Activated T-helper 17 cell treated with anti-CD3 and anti-CD28 coated beads, Interleukin-2, amount 50 U/mL, for 72 hours (primary cell): ENCODE measurements around the gene ID2. TPM values are rescaled to one million over a fixed set of nuclear protein-coding genes. Genes with fewer than 3 reads are reported as not detected.
A peak's percentile ranks its signal among the peaks of the same experiment; 100 is the strongest.
"Not testable (repeated sequence)": the region's sequence is repeated elsewhere in the genome, so short reads cannot be mapped to it uniquely, and the experiment has no call there.

Experiments
- ATAC-seq: fragments of 150-1000 bp; cut with Tn5 transposase; replicated peaks from 2 replicates; pipeline ENCODE4 v1.10.0; 2021; ENCODE audit warnings: mild to moderate bottlenecking, moderate library complexity
- H3K27ac Mint-ChIP-seq: one replicate; pipeline ENCODE4 v1.8.0; 2022; ENCODE audit warnings: mixed read lengths
- H3K27me3 Mint-ChIP-seq: one replicate; pipeline ENCODE4 v1.8.0; 2022; ENCODE audit warnings: mixed read lengths
- H3K36me3 Mint-ChIP-seq: one replicate; pipeline ENCODE4 v1.8.0; 2022; ENCODE audit warnings: low read depth, mild to moderate bottlenecking, mixed read lengths
- H3K4me1 Mint-ChIP-seq: one replicate; pipeline ENCODE4 v1.8.0; 2022; ENCODE audit warnings: mixed read lengths
- H3K4me3 Mint-ChIP-seq: one replicate; pipeline ENCODE4 v1.8.0; 2022; ENCODE audit warnings: mild to moderate bottlenecking, mixed read lengths
- H3K9me3 Mint-ChIP-seq: one replicate; pipeline ENCODE4 v1.8.0; 2022; ENCODE audit warnings: mixed read lengths
- total RNA-seq, 2 donors: library from RNA; stranded (reverse); gene quantifications; one replicate each; pipeline ENCODE4 v1.2.3, GENCODE V29; 2022

The ID2 gene
- total RNA-seq, 2 donors from 2014 or later, result 85.6 to 425 TPM

DNA sequence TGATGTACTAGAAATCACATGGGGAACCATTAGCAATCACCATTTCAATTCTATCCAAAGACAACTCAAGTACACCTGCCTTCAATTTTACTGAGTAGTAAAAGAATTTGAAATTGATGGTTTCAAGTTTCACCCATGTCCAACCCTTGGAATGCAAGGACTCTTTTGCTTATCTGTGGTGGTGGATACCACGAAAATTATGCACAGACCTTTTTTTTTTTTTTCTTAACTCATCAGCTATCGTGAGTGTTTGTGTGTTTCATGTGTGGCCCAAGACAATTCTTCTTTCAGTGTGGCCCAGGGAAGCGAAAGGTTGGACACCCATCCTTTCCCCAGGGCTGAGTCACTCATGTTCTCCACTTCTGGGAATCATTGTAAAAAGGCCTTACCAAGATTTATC lies 23.1 kb downstream of the ID2 start:
- H3K36me3 Mint-ChIP-seq, result no peaks in the 10 kb centered on the region
- peaks cover 3% of the 10 kb centered on the region for H3K9me3 Mint-ChIP-seq

DNA sequence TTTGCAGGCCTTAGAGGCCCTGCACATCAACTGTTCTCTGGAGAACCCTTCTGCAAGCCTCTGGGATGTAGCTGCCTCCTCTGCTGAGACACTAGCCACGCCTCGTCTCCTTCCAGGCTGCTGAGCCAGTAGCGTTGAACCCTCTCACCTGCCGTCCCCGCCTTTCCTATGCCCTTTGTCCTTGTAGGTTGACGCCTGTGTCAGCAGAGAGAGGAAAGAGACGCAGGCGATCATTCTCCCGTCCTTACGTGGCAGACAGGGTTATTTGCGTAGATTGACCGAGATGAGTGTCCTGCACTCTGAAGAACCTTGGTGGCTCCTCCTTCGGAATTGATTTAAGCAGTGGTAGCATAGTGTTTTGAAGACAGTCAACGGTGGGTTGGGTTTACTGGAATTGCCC lies 27.8 kb downstream of the ID2 start:
- H3K27ac Mint-ChIP-seq, result no peak overlapping the region
- peaks cover 3% of the 10 kb centered on the region for H3K9me3 Mint-ChIP-seq
- no peaks in the 10 kb centered on the region for H3K36me3 Mint-ChIP-seq
- no peak overlapping the region for H3K4me3 Mint-ChIP-seq
- no peak for ATAC-seq
- no peaks in the 10 kb centered on the region for H3K4me1 Mint-ChIP-seq
- peaks cover 2% of the 10 kb centered on the region for H3K27me3 Mint-ChIP-seq

More for the DNA sequence above, 23.1 kb downstream of the ID2 start:
- Mint-ChIP-seq H3K4me3 (no peak overlapping the region), H3K27me3 (no peaks in the 10 kb centered on the region), H3K27ac (no peak overlapping the region), H3K4me1 (no peaks in the 10 kb centered on the region)
- ATAC-seq, result no peak

DNA sequence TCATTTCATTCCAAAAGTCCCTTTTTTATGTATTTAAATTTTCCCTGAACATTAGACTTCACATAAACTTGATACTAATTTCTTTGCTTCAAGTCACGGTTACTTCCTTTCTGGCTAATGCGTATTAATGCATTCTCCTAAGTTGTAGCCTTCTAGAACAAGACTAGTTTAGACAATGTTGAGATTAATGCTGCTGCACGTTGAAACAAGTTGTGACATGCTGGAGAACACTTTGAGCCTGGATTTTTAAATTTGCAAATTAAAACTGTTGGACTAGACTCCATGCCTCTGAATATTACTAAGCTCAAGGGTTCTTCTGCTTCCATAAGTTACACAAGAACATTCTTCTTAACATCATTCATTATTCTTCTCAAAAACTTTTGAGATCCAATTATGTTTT lies 29.1 kb downstream of the ID2 start:
- H3K4me3 Mint-ChIP-seq, result no peak overlapping the region

DNA sequence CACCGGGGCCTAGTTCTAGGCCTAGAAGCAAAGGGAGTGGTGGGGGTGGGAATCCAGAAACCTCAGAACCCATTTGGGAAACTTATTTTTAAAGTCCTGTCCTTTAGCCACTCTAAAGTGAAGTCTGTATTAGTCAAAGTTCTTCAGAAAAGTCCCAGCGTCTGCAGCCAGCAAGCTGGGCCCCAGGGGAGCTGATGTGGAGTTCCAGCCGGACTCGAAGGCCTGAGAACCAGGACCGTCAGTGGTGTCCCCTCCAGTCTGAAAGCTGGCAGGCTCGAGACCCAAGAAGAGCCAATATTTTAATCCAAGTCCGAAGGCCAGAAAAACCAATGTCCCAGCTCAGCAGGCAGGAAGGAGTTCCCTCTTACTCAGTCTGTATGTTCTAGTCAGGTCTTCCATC lies 32.4 kb downstream of the ID2 start:
- Mint-ChIP-seq H3K27me3 (peaks cover 17% of the 10 kb centered on the region), H3K4me1 (no peaks in the 10 kb centered on the region), H3K9me3 (peaks cover 7% of the 10 kb centered on the region), H3K36me3 (no peaks in the 10 kb centered on the region), H3K27ac (no peak overlapping the region), H3K4me3 (no peak overlapping the region)
- ATAC-seq, result no peak

More for the DNA sequence above, 29.1 kb downstream of the ID2 start:
- peaks cover 8% of the 10 kb centered on the region for H3K9me3 Mint-ChIP-seq
- no peak for ATAC-seq
- H3K36me3 Mint-ChIP-seq, result no peaks in the 10 kb centered on the region
- H3K4me1 Mint-ChIP-seq, result no peaks in the 10 kb centered on the region
- H3K27ac Mint-ChIP-seq, result no peak overlapping the region
- H3K27me3 Mint-ChIP-seq, result peaks cover 8% of the 10 kb centered on the region

DNA sequence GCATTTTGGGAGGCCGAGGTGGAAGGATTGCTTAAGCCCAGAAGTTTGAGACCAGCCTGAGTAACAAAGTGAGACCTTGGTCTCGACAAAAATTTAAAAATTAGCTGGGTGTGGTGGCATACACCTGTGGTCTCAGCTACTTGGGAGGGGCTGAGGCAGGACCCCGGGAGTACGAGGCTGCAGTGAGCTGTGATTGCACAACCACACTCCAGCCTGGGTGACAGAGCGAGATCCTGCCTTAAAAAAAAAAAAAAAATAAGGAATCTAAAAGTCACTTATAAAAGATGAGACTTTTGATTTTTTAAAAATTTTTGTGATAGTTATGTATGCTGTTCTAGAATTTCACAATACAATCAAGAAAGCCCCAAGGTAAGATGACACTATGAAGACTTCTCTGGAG lies 33.1 kb downstream of the ID2 start:
- Mint-ChIP-seq H3K27ac (no peak overlapping the region), H3K4me1 (no peaks in the 10 kb centered on the region), H3K4me3 (no peak overlapping the region), H3K9me3 (peaks cover 7% of the 10 kb centered on the region), H3K27me3 (peaks cover 17% of the 10 kb centered on the region), H3K36me3 (no peaks in the 10 kb centered on the region)
- ATAC-seq, result no peak

DNA sequence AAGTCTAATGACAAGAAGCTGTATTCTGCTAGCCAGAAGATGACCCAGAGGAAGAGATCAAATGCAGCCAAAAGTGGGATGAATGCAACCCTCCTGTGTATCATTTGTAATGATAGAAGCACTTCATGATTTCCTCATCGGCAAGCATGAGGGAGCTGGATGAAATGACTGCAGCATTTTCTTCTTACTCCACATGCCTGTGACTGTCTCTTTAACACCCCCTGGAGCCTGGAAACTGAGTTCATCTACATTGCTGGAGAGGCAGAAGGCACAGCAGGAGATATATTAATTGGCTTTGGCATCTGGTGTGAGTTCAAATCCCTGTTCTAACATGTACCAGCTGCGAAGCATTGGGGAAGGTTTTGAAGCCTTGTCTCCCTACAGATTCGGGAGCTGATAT lies 37.7 kb downstream of the ID2 start:
- no peaks in the 10 kb centered on the region for H3K4me1 Mint-ChIP-seq
- no peaks in the 10 kb centered on the region for H3K36me3 Mint-ChIP-seq
- no peak for ATAC-seq
- H3K9me3 Mint-ChIP-seq, result peaks cover 7% of the 10 kb centered on the region
- H3K4me3 Mint-ChIP-seq, result no peak overlapping the region
- H3K27ac Mint-ChIP-seq, result no peak overlapping the region
- H3K27me3 Mint-ChIP-seq, result peaks cover 17% of the 10 kb centered on the region

DNA sequence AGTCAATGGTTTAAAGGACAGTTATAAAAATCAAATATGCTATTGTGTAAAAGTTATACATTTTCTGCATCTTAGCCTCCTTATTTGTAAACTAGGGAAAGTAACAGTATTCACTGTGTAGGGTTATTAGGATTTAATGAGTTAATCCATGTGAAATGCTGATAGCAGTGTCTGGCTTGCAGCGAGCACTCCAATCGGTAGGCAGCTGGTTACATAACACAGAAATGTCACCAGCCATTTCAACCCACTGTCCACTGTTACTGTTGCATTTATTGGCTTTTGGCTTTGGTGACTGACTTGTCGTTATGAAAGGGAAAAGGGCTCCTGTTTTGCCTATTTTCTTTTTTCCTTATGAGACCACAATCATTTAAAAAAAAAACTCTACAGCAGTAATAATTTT lies 38.9 kb downstream of the ID2 start:
- no peak for ATAC-seq
- Mint-ChIP-seq H3K4me1 (no peaks in the 10 kb centered on the region), H3K9me3 (peaks cover 5% of the 10 kb centered on the region), H3K27me3 (peaks cover 11% of the 10 kb centered on the region), H3K4me3 (no peak overlapping the region), H3K36me3 (no peaks in the 10 kb centered on the region), H3K27ac (no peak overlapping the region)

DNA sequence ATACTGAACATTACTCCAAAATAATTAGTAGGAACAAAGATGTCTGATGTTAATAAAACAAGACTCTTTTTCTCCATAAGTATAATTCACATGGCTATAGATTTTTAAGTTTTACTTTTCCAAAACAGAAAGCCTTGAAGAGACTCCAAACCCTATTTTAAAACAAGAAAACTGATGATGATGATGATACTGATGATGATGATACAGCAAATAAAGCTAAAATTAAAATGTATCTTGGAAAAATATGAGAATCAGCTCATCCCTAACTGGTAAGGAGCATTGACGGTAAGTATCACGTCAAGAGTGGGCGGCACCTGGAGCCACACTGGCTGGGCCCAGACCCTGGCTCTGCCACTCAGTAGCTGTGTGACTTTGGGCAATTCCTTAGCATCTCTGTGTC lies 39.6 kb downstream of the ID2 start:
- peaks cover 6% of the 10 kb centered on the region for H3K27me3 Mint-ChIP-seq
- no peak overlapping the region for H3K27ac Mint-ChIP-seq
- H3K9me3 Mint-ChIP-seq, result no peaks in the 10 kb centered on the region
- no peak for ATAC-seq
- no peak overlapping the region for H3K4me3 Mint-ChIP-seq
- no peaks in the 10 kb centered on the region for H3K4me1 Mint-ChIP-seq
- H3K36me3 Mint-ChIP-seq, result no peaks in the 10 kb centered on the region

DNA sequence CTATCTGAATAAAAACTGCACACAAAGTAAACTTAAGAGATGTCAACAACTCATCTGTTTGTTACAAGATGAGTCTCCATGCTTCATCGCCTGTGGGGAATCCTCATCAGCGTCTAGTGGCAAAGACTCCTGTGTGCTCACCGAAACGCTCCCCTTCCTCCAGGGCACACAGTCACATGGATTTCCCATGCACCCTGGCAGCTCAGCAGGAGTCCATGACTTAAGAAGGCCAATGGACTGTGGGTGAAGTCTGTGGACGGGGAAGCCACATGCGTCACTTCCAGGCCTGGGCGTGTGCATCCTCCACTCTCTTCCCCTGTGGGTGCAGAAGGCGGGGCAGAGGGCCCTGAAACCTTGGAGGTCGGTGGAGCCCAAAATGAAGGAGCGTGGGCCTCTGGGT lies 41.1 kb downstream of the ID2 start:
- Mint-ChIP-seq H3K4me1 (no peaks in the 10 kb centered on the region), H3K27me3 (no peaks in the 10 kb centered on the region), H3K36me3 (peaks cover 9% of the 10 kb centered on the region), H3K4me3 (no peak overlapping the region), H3K9me3 (no peaks in the 10 kb centered on the region), H3K27ac (no peak overlapping the region)
- ATAC-seq, result no peak

DNA sequence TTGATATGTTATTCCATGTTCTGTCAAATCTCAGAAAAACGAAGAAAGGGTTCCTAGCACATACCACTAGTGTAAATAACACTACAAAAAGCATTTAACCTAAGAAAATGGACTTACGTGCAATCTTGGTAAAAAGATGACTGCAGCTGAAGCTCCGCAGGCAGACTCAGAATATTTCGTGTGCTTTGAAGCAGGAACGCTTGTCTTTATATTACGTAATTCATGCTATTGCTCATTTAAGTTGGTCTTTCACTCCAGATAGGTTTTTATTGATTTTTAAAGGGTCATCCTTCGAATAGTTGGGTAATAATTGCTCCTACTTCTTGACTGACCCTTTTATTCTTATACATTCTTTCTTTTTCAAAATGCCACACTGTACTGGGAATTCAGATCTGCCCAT lies 44.0 kb downstream of the ID2 start:
- Mint-ChIP-seq H3K36me3 (peaks cover 37% of the 10 kb centered on the region), H3K27me3 (no peaks in the 10 kb centered on the region), H3K4me1 (no peaks in the 10 kb centered on the region), H3K4me3 (no peak overlapping the region), H3K9me3 (no peaks in the 10 kb centered on the region), H3K27ac (peak overlapping the region; percentile 36)
- no peak for ATAC-seq

DNA sequence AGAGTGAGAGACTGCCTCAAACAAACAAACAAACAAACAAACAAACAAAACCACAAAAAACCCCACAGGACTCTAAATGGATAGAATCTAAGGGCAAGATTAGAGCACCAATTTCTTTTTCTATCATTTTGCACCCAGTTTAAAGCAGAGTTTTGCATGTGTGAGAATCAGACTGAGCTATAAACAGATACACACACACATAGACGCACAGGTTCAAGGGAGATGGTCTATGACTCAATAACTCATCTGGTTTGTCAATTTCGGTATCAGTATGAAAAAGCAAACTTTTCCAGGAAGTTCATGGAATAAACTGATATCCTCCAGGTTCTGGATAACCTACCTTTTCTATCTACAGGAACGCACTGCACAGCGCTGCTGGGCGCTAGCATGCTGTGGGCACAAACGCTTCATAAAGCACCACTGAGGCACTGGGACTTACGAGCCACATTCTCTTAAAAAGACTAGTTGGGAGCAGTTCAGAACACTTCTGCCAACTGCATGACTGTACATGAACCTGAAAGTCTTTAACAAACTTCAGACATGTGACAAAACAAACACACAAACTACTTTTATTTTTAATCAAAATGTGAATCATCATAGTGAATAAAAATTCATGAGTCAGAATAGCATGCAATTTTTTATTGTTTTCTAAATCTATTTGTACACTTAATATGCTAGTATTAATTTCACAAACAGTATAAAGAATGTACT lies 46.6 kb downstream of the ID2 start:
- H3K9me3 Mint-ChIP-seq, result no peaks in the 10 kb centered on the region
- H3K4me1 Mint-ChIP-seq, result no peaks in the 10 kb centered on the region
- no peak overlapping the region for H3K4me3 Mint-ChIP-seq
- peak; percentile 56 for ATAC-seq
- H3K27me3 Mint-ChIP-seq, result no peaks in the 10 kb centered on the region
- H3K27ac Mint-ChIP-seq, result peak overlapping the region; percentile 29
- H3K36me3 Mint-ChIP-seq, result peaks cover 63% of the 10 kb centered on the region

DNA sequence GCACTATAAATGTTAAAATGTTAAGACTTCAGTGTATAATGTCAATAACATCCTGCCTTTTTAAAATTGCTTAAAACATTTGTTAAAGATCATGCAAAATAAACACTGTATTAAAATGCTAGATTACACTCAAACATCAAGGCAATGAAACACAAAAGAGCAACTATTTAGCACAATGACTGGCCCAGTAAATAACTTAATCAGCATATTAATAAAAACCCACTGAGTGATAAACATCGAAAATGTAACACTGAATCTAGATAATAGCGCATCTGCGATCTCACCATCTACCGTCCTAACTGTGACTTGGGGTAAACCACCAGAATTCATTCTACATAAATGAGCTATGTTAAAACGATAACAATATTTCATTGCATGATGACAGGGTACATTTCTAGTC lies 47.2 kb downstream of the ID2 start:
- H3K4me3 Mint-ChIP-seq, H3K27ac Mint-ChIP-seq, H3K27me3 Mint-ChIP-seq, ATAC-seq, H3K4me1 Mint-ChIP-seq, H3K9me3 Mint-ChIP-seq: not testable (repeated sequence)
- peaks cover 70% of the 10 kb centered on the region for H3K36me3 Mint-ChIP-seq

DNA sequence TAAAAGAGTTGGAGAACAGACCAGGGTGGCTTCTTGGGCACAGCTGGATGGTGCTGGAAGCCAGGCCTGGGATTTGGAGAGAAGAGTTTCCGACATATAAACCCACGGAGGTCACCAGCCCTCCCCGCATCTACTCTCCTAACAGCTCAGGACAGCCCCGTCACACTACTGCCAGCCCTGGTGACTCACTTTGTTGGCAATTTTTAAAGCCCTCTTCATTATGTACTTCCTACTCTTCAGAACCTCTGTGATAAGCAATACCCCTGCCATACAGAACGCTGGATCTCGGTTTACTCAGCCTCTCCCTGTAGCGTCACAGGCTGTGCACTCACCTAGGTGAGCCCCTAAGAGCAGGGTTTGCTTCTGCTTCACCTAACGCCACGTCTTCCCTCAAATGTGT lies 48.1 kb downstream of the ID2 start:
- no peak overlapping the region for H3K4me3 Mint-ChIP-seq
- H3K9me3 Mint-ChIP-seq, result no peaks in the 10 kb centered on the region
- H3K36me3 Mint-ChIP-seq, result peaks cover 78% of the 10 kb centered on the region
- no peaks in the 10 kb centered on the region for H3K4me1 Mint-ChIP-seq
- H3K27ac Mint-ChIP-seq, result no peak overlapping the region
- ATAC-seq, result no peak
- H3K27me3 Mint-ChIP-seq, result no peaks in the 10 kb centered on the region

DNA sequence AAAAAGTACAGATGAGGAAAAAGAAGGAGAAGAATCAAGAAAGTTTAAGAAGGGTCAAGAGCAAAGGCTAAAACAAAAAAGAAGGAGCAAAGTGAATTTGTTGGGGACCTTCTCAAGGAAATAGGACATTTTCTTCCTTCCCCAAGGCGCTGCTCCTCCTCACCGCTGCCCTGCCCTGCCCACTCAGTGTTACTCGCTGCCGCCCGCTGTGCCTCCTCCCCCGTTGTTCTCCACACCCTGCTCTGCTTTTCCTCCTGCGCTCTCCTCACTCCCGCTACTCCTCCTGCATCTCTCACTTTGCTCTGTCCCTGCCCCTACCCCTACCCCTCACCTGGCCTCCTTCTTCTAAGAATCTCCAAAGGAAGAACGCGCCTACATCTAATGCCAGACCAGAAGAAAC lies 50.7 kb downstream of the ID2 start:
- Mint-ChIP-seq H3K27me3 (no peaks in the 10 kb centered on the region), H3K4me1 (no peaks in the 10 kb centered on the region), H3K27ac (no peak overlapping the region), H3K36me3 (peaks cover 95% of the 10 kb centered on the region), H3K4me3 (no peak overlapping the region), H3K9me3 (no peaks in the 10 kb centered on the region)
- no peak for ATAC-seq
